PC-3 (cell line): ENCODE measurements around the gene TOM1L2. TPM values are rescaled to one million over a fixed set of nuclear protein-coding genes. Genes with fewer than 3 reads are reported as not detected.

ENCODE experiments used
- ATAC-seq: fragments of 200-7000 bp; cut with Tn5 transposase; 2 replicates; pipeline ENCODE4 v1.9.1; 2020; ENCODE audit warnings: mild to moderate bottlenecking, moderate library complexity
- BruUV-seq: library from RNA; stranded (reverse); fragments of 400-500 nt; replicated peaks from 2 replicates; lab custom pipeline; 2021; lab: Mats Ljungman, UMichigan
- CTCF ChIA-PET: fragments of 300-600 bp; sonication (Branson Sonifier 250); formaldehyde crosslinking; loops from one replicate; lab custom pipeline; 2022; ENCODE audit warnings: antibody characterized with exemption; lab: Charles Lee
- POLR2A ChIA-PET: fragments of 300-600 bp; sonication (Branson Sonifier 250); formaldehyde crosslinking; loops from one replicate; lab custom pipeline; 2022; ENCODE audit warnings: antibody characterized with exemption; ENCODE audit not compliant: unreplicated experiment; lab: Charles Lee
- DNase-seq: peaks from one replicate; pipeline ENCODE4 v3.0.0-alpha.2; 2015
- H2AFZ ChIP-seq: fragments of 300-600 bp; sonication (generic); 2 replicates; pipeline ENCODE4 v1.6.0; 2016; ENCODE audit warnings: antibody characterized with exemption, low read length
- H3F3A ChIP-seq: fragments of 300-600 bp; sonication (generic); one replicate; pipeline ENCODE4 v1.6.0; 2017; ENCODE audit warnings: antibody characterized with exemption, low read length, control low read depth, mild to moderate bottlenecking; ENCODE audit not compliant: unreplicated experiment
- H3K27ac ChIP-seq: fragments of 300-600 bp; sonication (generic); 2 replicates; pipeline ENCODE4 v1.5.1; 2016; ENCODE audit warnings: mild to moderate bottlenecking, low read length
- H3K27me3 ChIP-seq: fragments of 300-600 bp; sonication (generic); 2 replicates; pipeline ENCODE4 v1.6.1; 2016; ENCODE audit warnings: low read length, mixed read lengths
- H3K36me3 ChIP-seq: fragments of 300-600 bp; sonication (generic); 2 replicates; pipeline ENCODE4 v1.6.1; 2016; ENCODE audit warnings: low read depth, mixed run types, low read length, mixed read lengths
- H3K4me1 ChIP-seq: fragments of 300-600 bp; sonication (generic); 2 replicates; pipeline ENCODE4 v1.5.1; 2016; ENCODE audit warnings: low read length; ENCODE audit not compliant: insufficient read depth
- H3K4me2 ChIP-seq: fragments of 300-600 bp; sonication (generic); 2 replicates; pipeline ENCODE4 v1.6.0; 2016; ENCODE audit warnings: low read length
- H3K4me3 ChIP-seq: fragments of 300-600 bp; sonication (generic); 2 replicates; pipeline ENCODE4 v1.5.1; 2016; ENCODE audit warnings: mild to moderate bottlenecking, low read length, mixed read lengths
- H3K79me2 ChIP-seq: fragments of 300-600 bp; sonication (generic); 2 replicates; pipeline ENCODE4 v1.6.1; 2017; ENCODE audit warnings: low read length, mixed read lengths
- H3K9ac ChIP-seq: fragments of 300-600 bp; sonication (generic); 2 replicates; pipeline ENCODE4 v1.6.0; 2016; ENCODE audit warnings: mild to moderate bottlenecking, low read length
- H3K9me2 ChIP-seq: fragments of 300-600 bp; sonication (generic); replicated peaks from 2 replicates; pipeline ENCODE4 v1.6.1; 2016; ENCODE audit warnings: mixed run types, low read length, mixed read lengths
- H3K9me3 ChIP-seq: fragments of 300-600 bp; sonication (generic); 2 replicates; pipeline ENCODE4 v1.6.1; 2016; ENCODE audit warnings: low read length, mixed read lengths
- H4K20me1 ChIP-seq: fragments of 300-600 bp; sonication (generic); 2 replicates; pipeline ENCODE4 v1.6.1; 2016; ENCODE audit warnings: low read length, mixed read lengths
- CTCF ChIP-seq: fragments of 300-600 bp; sonication (generic); conservative IDR thresholded peaks from 2 replicates; pipeline ENCODE4 v1.5.1; 2017; ENCODE audit warnings: antibody characterized with exemption, low read depth, mild to moderate bottlenecking, low read length
- EZH2 ChIP-seq: fragments of 300-600 bp; sonication (generic); IDR thresholded peaks from one replicate; pipeline ENCODE4 v1.6.1; 2017; ENCODE audit warnings: antibody characterized with exemption, mild to moderate bottlenecking, low read length; ENCODE audit not compliant: unreplicated experiment
- EZH2phosphoT487 ChIP-seq: fragments of 300-600 bp; sonication (generic); IDR thresholded peaks from 2 replicates; pipeline ENCODE4 v1.6.1; 2018; ENCODE audit warnings: mild to moderate bottlenecking, antibody characterized with exemption, low read length, borderline replicate concordance
- intact Hi-C: fragments of 100-400 bp; cut with micrococcal nuclease; formaldehyde crosslinking; loops from 2 replicates; pipeline ENCODE4 v1.9.0; 2023
- total RNA-seq: library from RNA; depleted of rRNA; stranded (reverse); fragments of >200 nt; gene quantifications from 2 replicates; pipeline ENCODE4 v1.2.3, GENCODE V29; 2014

The TOM1L2 gene
- total RNA-seq, 1 experiment from 2014 or later = 53.3 TPM

DNA sequence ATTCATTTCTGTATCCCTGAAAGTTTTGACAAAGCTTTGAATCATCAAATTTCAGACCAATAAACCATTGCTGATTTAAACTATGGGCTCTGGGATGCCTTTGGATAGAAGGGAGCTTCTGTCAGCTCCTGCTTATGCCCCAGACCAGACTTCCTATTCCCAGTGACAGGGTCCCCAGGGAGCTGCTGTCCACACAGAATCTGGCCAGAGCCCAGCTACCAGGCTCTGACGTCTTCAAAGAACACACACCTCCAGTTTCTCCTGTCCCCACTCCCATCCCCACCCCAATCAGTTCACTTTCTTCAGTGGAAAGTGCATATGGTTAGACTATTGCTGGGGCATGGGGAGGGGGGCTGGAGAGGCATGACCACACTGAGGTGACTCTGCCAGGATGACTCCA is 83.8 kb downstream of the TOM1L2 start:
- no TSS peak for BruUV-seq
- no peak for TF ChIP-seq EZH2phosphoT487
- TF ChIP-seq CTCF = no peak
- no peak for TF ChIP-seq EZH2
- ChIA-PET CTCF (no interaction called here), POLR2A (no interaction called here)
- intact Hi-C loops = no loop called here
- ATAC-seq = no peak
- H4K20me1 ChIP-seq = no peaks in the 10 kb centered on the region
- H3K9ac ChIP-seq = no peak overlapping the region
- DNase-seq = no peak
- H3F3A ChIP-seq = no peaks in the 10 kb centered on the region
- no peak overlapping the region for H2AFZ ChIP-seq
- H3K4me1 ChIP-seq = no peaks in the 10 kb centered on the region
- no peaks in the 10 kb centered on the region for H3K27me3 ChIP-seq
- H3K9me2 ChIP-seq = no peaks in the 10 kb centered on the region
- H3K79me2 ChIP-seq = no peaks in the 10 kb centered on the region
- H3K27ac ChIP-seq = no peak overlapping the region
- no peak overlapping the region for H3K4me3 ChIP-seq
- no peak overlapping the region for H3K4me2 ChIP-seq
- peaks cover 5% of the 10 kb centered on the region; the same call in 1 of the 2 replicates for H3K36me3 ChIP-seq
- no peaks in the 10 kb centered on the region for H3K9me3 ChIP-seq

DNA sequence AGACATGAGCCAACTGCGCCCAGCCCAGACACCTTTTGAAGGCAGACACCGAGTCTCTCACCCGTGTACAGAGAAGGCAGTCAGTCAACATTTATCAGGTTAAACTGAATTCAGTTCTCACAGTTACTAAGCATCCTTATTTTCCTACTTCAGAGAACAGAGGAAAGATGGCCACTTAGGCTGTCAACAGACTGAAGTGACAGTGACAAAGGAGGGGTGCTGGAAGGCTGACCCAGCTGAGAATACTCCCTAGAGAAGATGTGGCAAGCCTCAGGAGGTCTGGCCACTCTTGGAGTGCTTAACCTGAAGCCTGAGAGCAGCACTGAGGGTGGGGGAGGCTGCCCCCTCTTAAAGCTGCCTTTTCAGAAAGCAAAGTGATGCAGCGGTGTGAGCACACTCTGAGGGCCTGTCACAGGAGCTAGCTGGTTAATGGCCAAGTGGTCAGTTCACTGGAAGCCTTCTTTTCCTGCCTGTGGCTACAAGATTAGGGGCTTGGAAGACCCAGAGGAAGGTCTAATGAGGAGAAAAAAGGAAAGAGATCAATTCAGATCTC is 84.4 kb downstream of the TOM1L2 start:
- intact Hi-C loops = no loop called here

More for the DNA sequence above, 84.4 kb downstream of the TOM1L2 start:
- no TSS peak for BruUV-seq
- no peak overlapping the region for H3K9ac ChIP-seq
- ATAC-seq = no peak
- ChIA-PET CTCF (no interaction called here), POLR2A (no interaction called here)
- H3K4me1 ChIP-seq = no peaks in the 10 kb centered on the region
- no peaks in the 10 kb centered on the region for H4K20me1 ChIP-seq
- no peak for TF ChIP-seq CTCF
- no peak for TF ChIP-seq EZH2
- TF ChIP-seq EZH2phosphoT487 = no peak
- no peaks in the 10 kb centered on the region for H3K9me3 ChIP-seq
- H3K4me3 ChIP-seq = no peak overlapping the region
- H3F3A ChIP-seq = no peaks in the 10 kb centered on the region
- H3K27me3 ChIP-seq = no peaks in the 10 kb centered on the region
- no peak overlapping the region for H3K27ac ChIP-seq
- peaks cover 5% of the 10 kb centered on the region; the same call in 1 of the 2 replicates for H3K36me3 ChIP-seq
- H2AFZ ChIP-seq = no peak overlapping the region
- H3K79me2 ChIP-seq = no peaks in the 10 kb centered on the region
- no peak overlapping the region for H3K4me2 ChIP-seq
- H3K9me2 ChIP-seq = no peaks in the 10 kb centered on the region
- no peak for DNase-seq
